Measurements from ENCODE around the gene FBXO21.

DNA sequence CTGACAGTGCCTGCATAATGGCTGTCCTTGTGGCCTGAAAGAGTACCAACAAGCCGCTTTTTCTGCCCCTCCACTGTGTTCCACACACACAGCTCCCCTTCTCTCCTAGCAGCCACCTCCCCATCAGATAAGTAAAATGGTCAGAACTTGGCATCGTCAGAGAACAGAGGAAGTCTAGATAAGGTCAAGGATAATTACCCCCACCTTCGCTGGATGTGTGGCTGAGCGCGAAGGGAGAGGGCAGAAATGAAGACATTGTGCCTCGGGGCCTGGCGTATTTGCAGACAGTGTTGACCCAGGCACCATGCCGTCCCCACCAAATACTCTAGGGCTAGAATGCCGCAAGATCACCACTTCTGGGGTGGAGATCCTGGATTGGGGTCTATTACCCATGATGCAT lies 30.6 kb downstream of the FBXO21 start:
- TF ChIP-seq, protein P1, sequence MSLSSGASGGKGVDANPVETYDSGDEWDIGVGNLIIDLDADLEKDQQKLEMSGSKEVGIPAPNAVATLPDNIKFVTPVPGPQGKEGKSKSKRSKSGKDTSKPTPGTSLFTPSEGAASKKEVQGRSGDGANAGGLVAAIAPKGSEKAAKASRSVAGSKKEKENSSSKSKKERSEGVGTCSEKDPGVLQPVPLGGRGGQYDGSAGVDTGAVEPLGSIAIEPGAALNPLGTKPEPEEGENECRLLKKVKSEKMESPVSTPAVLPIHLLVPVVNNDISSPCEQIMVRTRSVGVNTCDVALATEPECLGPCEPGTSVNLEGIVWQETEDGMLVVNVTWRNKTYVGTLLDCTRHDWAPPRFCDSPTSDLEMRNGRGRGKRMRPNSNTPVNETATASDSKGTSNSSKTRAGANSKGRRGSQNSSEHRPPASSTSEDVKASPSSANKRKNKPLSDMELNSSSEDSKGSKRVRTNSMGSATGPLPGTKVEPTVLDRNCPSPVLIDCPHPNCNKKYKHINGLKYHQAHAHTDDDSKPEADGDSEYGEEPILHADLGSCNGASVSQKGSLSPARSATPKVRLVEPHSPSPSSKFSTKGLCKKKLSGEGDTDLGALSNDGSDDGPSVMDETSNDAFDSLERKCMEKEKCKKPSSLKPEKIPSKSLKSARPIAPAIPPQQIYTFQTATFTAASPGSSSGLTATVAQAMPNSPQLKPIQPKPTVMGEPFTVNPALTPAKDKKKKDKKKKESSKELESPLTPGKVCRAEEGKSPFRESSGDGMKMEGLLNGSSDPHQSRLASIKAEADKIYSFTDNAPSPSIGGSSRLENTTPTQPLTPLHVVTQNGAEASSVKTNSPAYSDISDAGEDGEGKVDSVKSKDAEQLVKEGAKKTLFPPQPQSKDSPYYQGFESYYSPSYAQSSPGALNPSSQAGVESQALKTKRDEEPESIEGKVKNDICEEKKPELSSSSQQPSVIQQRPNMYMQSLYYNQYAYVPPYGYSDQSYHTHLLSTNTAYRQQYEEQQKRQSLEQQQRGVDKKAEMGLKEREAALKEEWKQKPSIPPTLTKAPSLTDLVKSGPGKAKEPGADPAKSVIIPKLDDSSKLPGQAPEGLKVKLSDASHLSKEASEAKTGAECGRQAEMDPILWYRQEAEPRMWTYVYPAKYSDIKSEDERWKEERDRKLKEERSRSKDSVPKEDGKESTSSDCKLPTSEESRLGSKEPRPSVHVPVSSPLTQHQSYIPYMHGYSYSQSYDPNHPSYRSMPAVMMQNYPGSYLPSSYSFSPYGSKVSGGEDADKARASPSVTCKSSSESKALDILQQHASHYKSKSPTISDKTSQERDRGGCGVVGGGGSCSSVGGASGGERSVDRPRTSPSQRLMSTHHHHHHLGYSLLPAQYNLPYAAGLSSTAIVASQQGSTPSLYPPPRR (CRISPR knock-in tag; IDR thresholded peaks at IDR 0.05; ENCODE audit: borderline replicate concordance): no peak
- TF ChIP-seq, protein P2, sequence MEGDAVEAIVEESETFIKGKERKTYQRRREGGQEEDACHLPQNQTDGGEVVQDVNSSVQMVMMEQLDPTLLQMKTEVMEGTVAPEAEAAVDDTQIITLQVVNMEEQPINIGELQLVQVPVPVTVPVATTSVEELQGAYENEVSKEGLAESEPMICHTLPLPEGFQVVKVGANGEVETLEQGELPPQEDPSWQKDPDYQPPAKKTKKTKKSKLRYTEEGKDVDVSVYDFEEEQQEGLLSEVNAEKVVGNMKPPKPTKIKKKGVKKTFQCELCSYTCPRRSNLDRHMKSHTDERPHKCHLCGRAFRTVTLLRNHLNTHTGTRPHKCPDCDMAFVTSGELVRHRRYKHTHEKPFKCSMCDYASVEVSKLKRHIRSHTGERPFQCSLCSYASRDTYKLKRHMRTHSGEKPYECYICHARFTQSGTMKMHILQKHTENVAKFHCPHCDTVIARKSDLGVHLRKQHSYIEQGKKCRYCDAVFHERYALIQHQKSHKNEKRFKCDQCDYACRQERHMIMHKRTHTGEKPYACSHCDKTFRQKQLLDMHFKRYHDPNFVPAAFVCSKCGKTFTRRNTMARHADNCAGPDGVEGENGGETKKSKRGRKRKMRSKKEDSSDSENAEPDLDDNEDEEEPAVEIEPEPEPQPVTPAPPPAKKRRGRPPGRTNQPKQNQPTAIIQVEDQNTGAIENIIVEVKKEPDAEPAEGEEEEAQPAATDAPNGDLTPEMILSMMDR (CRISPR knock-in tag; IDR thresholded peaks at IDR 0.05): no peak
- TF ChIP-seq, protein P3, sequence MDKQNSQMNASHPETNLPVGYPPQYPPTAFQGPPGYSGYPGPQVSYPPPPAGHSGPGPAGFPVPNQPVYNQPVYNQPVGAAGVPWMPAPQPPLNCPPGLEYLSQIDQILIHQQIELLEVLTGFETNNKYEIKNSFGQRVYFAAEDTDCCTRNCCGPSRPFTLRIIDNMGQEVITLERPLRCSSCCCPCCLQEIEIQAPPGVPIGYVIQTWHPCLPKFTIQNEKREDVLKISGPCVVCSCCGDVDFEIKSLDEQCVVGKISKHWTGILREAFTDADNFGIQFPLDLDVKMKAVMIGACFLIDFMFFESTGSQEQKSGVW (CRISPR knock-in tag; IDR thresholded peaks at IDR 0.05; ENCODE audit: borderline replicate concordance): no peak
- TF ChIP-seq KDM4B (CRISPR knock-in tag; IDR thresholded peaks at IDR 0.05) (no peak), GTF3A (CRISPR knock-in tag; conservative IDR thresholded peaks at IDR 0.05) (no peak), LCORL (IDR thresholded peaks at IDR 0.05) (no peak), LCORL (CRISPR knock-in tag; IDR thresholded peaks at IDR 0.05) (no peak), EZH2 (conservative IDR thresholded peaks at IDR 0.05; ENCODE audit: low read depth, low read length) (no peak), TRIM24 (CRISPR knock-in tag; IDR thresholded peaks at IDR 0.05) (no peak), REXO4 (CRISPR knock-in tag; IDR thresholded peaks at IDR 0.05; ENCODE audit: borderline replicate concordance) (no peak)
- TF ChIP-seq, protein P4, sequence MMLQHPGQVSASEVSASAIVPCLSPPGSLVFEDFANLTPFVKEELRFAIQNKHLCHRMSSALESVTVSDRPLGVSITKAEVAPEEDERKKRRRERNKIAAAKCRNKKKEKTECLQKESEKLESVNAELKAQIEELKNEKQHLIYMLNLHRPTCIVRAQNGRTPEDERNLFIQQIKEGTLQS (CRISPR knock-in tag; IDR thresholded peaks at IDR 0.05): no peak

All from HepG2 (cell line).